HCT116 (cell line): ENCODE results near the gene B3GALT6. TPM values are rescaled to one million over a fixed set of nuclear protein-coding genes. Genes with fewer than 3 reads are reported as not detected.
A peak's percentile ranks its signal among the peaks of the same experiment; 100 is the strongest.

Experiments used
- ATAC-seq: fragments of 200-7000 bp; cut with Tn5 transposase; 2 replicates; pipeline ENCODE4 v1.9.1; 2020; ENCODE audit warnings: mild to moderate bottlenecking, moderate library complexity
- BruUV-seq: library from RNA; stranded (reverse); fragments of 400-500 nt; replicated peaks from 2 replicates; lab custom pipeline; 2021; lab: Mats Ljungman, UMichigan
- CTCF ChIA-PET: fragments of 300-600 bp; sonication (Branson Sonifier 250); formaldehyde crosslinking; loops from one replicate; lab custom pipeline; 2021; ENCODE audit warnings: antibody characterized with exemption; lab: Charles Lee
- POLR2A ChIA-PET: fragments of 300-600, 350-600 bp; sonication (Branson Sonifier 250); formaldehyde crosslinking; loops from one replicate; lab custom pipeline; 2021; ENCODE audit warnings: antibody characterized with exemption; lab: Charles Lee
- RAD21 ChIA-PET, 2 experiments: fragments of 300-600 bp; sonication (Branson Sonifier 250); formaldehyde crosslinking; loops; one replicate each; lab custom pipeline; 2023; ENCODE audit warnings: low total read pairs in 2 of 2; ENCODE audit not compliant: uncharacterized antibody in 2 of 2, unreplicated experiment in 2 of 2, low non-redundant PET in 1 of 2; lab: Charles Lee
- DNase-seq: peaks from one replicate; pipeline ENCODE4 v3.0.0-alpha.2; 2010; ENCODE audit warnings: low read depth, low spot score
- H2AFZ ChIP-seq: fragments of 200-600 bp; shearing (Covaris generic), sonication (generic); 2 replicates; pipeline ENCODE4 v1.6.1; 2017; ENCODE audit warnings: low read depth, mixed run types, mixed read lengths, antibody characterized with exemption, low read length; ENCODE audit not compliant: poor library complexity, severe bottlenecking
- H3K27ac ChIP-seq: 2 replicates; pipeline ENCODE4 v1.5.1; 2012; ENCODE audit warnings: low read depth, low read length
- H3K27me3 ChIP-seq: fragments of 200-600 bp; sonication (generic); 2 replicates; pipeline ENCODE4 v1.6.1; 2016; ENCODE audit warnings: mixed run types, low read length, mixed read lengths; ENCODE audit not compliant: insufficient read depth
- H3K36me3 ChIP-seq, 2 experiments: fragments of 200-500 bp in 1 of 2; fragments of 200-600 bp in 1 of 2; sonication (Bioruptor generic) in 1 of 2; sonication (generic) in 1 of 2; 2 replicates each; pipeline versions ENCODE4 v1.5.1 to v1.6.1; 2014 to 2016; ENCODE audit warnings: low read length in 2 of 2, inconsistent platforms in 1 of 2, mixed read lengths in 1 of 2, mixed run types in 1 of 2; ENCODE audit not compliant: insufficient read depth in 2 of 2, control insufficient read depth in 1 of 2
- H3K4me1 ChIP-seq, 2 experiments: fragments of 200-600 bp in 1 of 2; sonication (generic) in 1 of 2; 2 replicates each; pipeline versions ENCODE4 v1.5.1 to v1.6.1; 2012 to 2017; ENCODE audit warnings: low read length in 2 of 2, inconsistent platforms in 1 of 2, mild to moderate bottlenecking in 1 of 2, mixed read lengths in 1 of 2, mixed run types in 1 of 2, moderate library complexity in 1 of 2; ENCODE audit not compliant: insufficient read depth in 2 of 2, control insufficient read depth in 1 of 2
- H3K4me2 ChIP-seq: fragments of 200-600 bp; sonication (generic); 2 replicates; pipeline ENCODE4 v1.6.1; 2017; ENCODE audit warnings: mixed run types, low read length, mixed read lengths
- H3K4me3 ChIP-seq, 2 experiments: fragments of 200-600 bp in 1 of 2; sonication (generic) in 1 of 2; replicated peaks in 1 of 2; 2 replicates each; pipeline ENCODE4 v1.5.1; 2011 to 2016; ENCODE audit warnings: low read length in 2 of 2, control low read depth in 1 of 2, low read depth in 1 of 2, mild to moderate bottlenecking in 1 of 2, mixed read lengths in 1 of 2, mixed run types in 1 of 2
- H3K79me2 ChIP-seq: fragments of 200-600 bp; sonication (generic); 2 replicates; pipeline ENCODE4 v1.6.1; 2017; ENCODE audit warnings: mild to moderate bottlenecking, mixed run types, low read length, moderate library complexity, mixed read lengths; ENCODE audit not compliant: insufficient read depth
- H3K9ac ChIP-seq: fragments of 200-600 bp; sonication (generic); 2 replicates; pipeline ENCODE4 v1.6.1; 2016; ENCODE audit warnings: low read length, mixed read lengths
- H3K9me2 ChIP-seq: fragments of 200-600 bp; sonication (generic), shearing (Covaris generic); 2 replicates; pipeline ENCODE4 v1.6.1; 2017; ENCODE audit warnings: mixed run types, mild to moderate bottlenecking, moderate library complexity; ENCODE audit not compliant: insufficient read depth
- H3K9me3 ChIP-seq, 2 experiments: fragments of 200-500 bp in 1 of 2; fragments of 200-600 bp in 1 of 2; sonication (Bioruptor generic) in 1 of 2; sonication (generic) in 1 of 2; 2 replicates each; pipeline ENCODE4 v1.6.1; 2014 to 2017; ENCODE audit warnings: low read length in 2 of 2, mixed read lengths in 2 of 2, inconsistent platforms in 1 of 2, low read depth in 1 of 2, mild to moderate bottlenecking in 1 of 2, mixed run types in 1 of 2, moderate library complexity in 1 of 2; ENCODE audit not compliant: control insufficient read depth in 1 of 2, insufficient read depth in 1 of 2
- H4K20me1 ChIP-seq: fragments of 200-600 bp; sonication (generic), shearing (Covaris generic); 2 replicates; pipeline ENCODE4 v1.6.1; 2017; ENCODE audit warnings: mixed run types, mild to moderate bottlenecking, moderate library complexity; ENCODE audit not compliant: insufficient read depth
- EGR1 ChIP-seq: IDR thresholded peaks from 2 replicates; pipeline ENCODE4 v1.6.1; 2012; ENCODE audit warnings: low read depth
- ELF1 ChIP-seq: IDR thresholded peaks from 2 replicates; pipeline ENCODE4 v1.6.1; 2012; ENCODE audit warnings: low read depth, borderline replicate concordance
- EZH2 ChIP-seq: fragments of 200-600 bp; sonication (generic); IDR thresholded peaks from 2 replicates; pipeline ENCODE4 v1.6.1; 2017; ENCODE audit warnings: antibody characterized with exemption, mixed run types
- EZH2phosphoT487 ChIP-seq: fragments of 200-600 bp; IDR thresholded peaks from 2 replicates; pipeline ENCODE4 v1.6.1; 2018; ENCODE audit warnings: antibody characterized with exemption, borderline replicate concordance
- FOSL1 ChIP-seq: IDR thresholded peaks from 2 replicates; pipeline ENCODE4 v1.6.1; 2012; ENCODE audit warnings: low read depth
- JUND ChIP-seq: IDR thresholded peaks from 2 replicates; pipeline ENCODE4 v1.6.1; 2012
- POLR2A ChIP-seq: IDR thresholded peaks from 2 replicates; pipeline ENCODE4 v1.7.0; 2011; ENCODE audit warnings: borderline replicate concordance; ENCODE audit not compliant: insufficient read depth, insufficient read length; ENCODE audit errors: extremely low read depth
- SP1 ChIP-seq: IDR thresholded peaks from 2 replicates; pipeline ENCODE4 v1.6.1; 2012; ENCODE audit warnings: low read depth
- YY1 ChIP-seq: IDR thresholded peaks from 2 replicates; pipeline ENCODE4 v1.6.1; 2011; ENCODE audit warnings: low read length, low read depth, moderate library complexity, mild to moderate bottlenecking; ENCODE audit not compliant: insufficient replicate concordance; ENCODE audit errors: extremely low read depth
- ZFX ChIP-seq: fragments of 450-650 bp; IDR thresholded peaks from 2 replicates; pipeline ENCODE4 v1.6.1; 2017
- intact Hi-C: fragments of 100-400 bp; cut with micrococcal nuclease; formaldehyde crosslinking; loops from 2 replicates; pipeline ENCODE4 v1.10.0; 2022
- total RNA-seq: library from RNA; stranded (reverse); gene quantifications from one replicate; pipeline ENCODE4 v1.2.1, GENCODE V29; 2021; ENCODE audit not compliant: unreplicated experiment
- TF ChIP-seq, protein P1 (sequence below): IDR thresholded peaks from 2 replicates; pipeline ENCODE4 v1.6.1; 2012; ENCODE audit warnings: low read depth
- TF ChIP-seq, protein P2 (sequence below), 3 experiments: fragments of 200-600 bp in 1 of 3; sonication (generic) in 1 of 3; IDR thresholded peaks in 2 of 3; conservative IDR thresholded peaks in 1 of 3; 2 replicates each; pipeline ENCODE4 v1.5.1; 2012 to 2017; ENCODE audit warnings: low read depth in 2 of 3, low read length in 2 of 3, antibody characterized with exemption in 1 of 3, borderline replicate concordance in 1 of 3, control low read depth in 1 of 3, mild to moderate bottlenecking in 1 of 3, mixed read lengths in 1 of 3, mixed run types in 1 of 3, moderate library complexity in 1 of 3; ENCODE audit not compliant: insufficient read depth in 1 of 3
- TF ChIP-seq, protein P3 (sequence below): IDR thresholded peaks from 2 replicates; pipeline ENCODE4 v1.6.1; 2012

The B3GALT6 gene
- total RNA-seq, 1 experiment from 2014 or later: 16.3 TPM

DNA sequence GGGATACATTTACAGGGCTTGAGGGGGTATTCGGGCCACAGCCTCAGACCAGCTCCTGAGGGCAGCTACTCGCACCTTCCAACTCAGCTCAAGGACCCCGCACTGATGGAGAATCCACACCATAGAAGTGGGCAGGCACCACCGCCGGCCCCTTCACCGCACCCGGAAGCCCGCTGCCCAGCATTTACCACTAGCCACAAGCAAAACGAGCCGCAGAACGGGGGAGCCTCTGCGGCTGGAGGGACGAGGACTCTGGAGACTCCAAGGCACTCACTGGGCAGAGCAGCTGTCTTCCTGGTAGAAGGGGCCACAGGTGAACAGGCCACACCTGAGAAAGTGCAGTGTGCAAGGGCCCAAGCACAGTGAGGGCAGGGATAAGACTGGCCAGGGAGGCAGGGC lies 36.2 kb downstream of the B3GALT6 start:
- Histone ChIP-seq H3K27ac (no peak overlapping the region), H3K9me2 (no peaks in the 10 kb centered on the region), H2AFZ (no peak overlapping the region), H3K9me3 (no peaks in the 10 kb centered on the region), H3K79me2 (peaks cover 76% of the 10 kb centered on the region), H3K27me3 (no peaks in the 10 kb centered on the region), H3K4me2 (no peak overlapping the region), H3K36me3 (peaks cover 5 to 18% of the 10 kb centered on the region in 2 experiments; a peak in 3 of 4 replicates)
- intact Hi-C loops: no loop called here
- POLR2A ChIA-PET: no interaction called here
- no peak for DNase-seq
- TF ChIP-seq, protein P1, sequence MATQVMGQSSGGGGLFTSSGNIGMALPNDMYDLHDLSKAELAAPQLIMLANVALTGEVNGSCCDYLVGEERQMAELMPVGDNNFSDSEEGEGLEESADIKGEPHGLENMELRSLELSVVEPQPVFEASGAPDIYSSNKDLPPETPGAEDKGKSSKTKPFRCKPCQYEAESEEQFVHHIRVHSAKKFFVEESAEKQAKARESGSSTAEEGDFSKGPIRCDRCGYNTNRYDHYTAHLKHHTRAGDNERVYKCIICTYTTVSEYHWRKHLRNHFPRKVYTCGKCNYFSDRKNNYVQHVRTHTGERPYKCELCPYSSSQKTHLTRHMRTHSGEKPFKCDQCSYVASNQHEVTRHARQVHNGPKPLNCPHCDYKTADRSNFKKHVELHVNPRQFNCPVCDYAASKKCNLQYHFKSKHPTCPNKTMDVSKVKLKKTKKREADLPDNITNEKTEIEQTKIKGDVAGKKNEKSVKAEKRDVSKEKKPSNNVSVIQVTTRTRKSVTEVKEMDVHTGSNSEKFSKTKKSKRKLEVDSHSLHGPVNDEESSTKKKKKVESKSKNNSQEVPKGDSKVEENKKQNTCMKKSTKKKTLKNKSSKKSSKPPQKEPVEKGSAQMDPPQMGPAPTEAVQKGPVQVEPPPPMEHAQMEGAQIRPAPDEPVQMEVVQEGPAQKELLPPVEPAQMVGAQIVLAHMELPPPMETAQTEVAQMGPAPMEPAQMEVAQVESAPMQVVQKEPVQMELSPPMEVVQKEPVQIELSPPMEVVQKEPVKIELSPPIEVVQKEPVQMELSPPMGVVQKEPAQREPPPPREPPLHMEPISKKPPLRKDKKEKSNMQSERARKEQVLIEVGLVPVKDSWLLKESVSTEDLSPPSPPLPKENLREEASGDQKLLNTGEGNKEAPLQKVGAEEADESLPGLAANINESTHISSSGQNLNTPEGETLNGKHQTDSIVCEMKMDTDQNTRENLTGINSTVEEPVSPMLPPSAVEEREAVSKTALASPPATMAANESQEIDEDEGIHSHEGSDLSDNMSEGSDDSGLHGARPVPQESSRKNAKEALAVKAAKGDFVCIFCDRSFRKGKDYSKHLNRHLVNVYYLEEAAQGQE: no peak
- no peak for TF ChIP-seq JUND
- TF ChIP-seq, all 23 proteins: peak for 0
- ATAC-seq: no peak
- BruUV-seq: no TSS peak
- H4K20me1 ChIP-seq: no peaks in the 10 kb centered on the region
- no peak overlapping the region for H3K4me3 ChIP-seq
- peaks cover 10 to 27% of the 10 kb centered on the region in 2 experiments; a peak in 3 of 4 replicates for H3K4me1 ChIP-seq
- RAD21 ChIA-PET: no interaction called here
- CTCF ChIA-PET: no interaction called here
- H3K9ac ChIP-seq: no peak overlapping the region

DNA sequence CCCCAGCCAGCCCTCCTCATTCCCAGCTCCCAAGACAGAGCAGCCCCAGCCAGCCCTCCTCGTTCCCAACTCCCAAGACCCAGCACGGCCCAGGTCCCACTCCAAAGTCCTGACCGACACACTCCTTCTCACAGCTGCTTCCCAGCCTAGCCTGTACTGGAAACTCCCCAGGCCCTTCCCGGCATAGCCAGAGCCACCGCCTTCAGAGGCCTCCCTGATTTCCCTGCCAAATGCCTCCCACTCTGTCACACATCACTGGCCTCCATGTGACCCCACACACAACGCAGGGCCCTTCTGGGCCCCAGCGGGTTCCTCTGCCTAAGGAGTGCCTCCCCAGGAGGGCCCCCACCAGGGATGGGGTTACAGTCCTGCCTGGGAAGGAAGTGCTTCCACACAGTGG lies 38.8 kb downstream of the B3GALT6 start:
- Histone ChIP-seq H3K79me2 (peaks cover 65% of the 10 kb centered on the region), H2AFZ (no peak overlapping the region), H3K4me2 (peak overlapping the region; percentile 93), H3K36me3 (peaks cover 0 to 7% of the 10 kb centered on the region in 2 experiments; a peak in 2 of 4 replicates), H3K27me3 (no peaks in the 10 kb centered on the region), H4K20me1 (no peaks in the 10 kb centered on the region), H3K27ac (no peak overlapping the region; the same call in 1 of the 2 replicates), H3K9ac (no peak overlapping the region), H3K9me2 (no peaks in the 10 kb centered on the region), H3K4me1 (peaks cover 15 to 34% of the 10 kb centered on the region in 2 experiments; a peak in 3 of 4 replicates), H3K4me3 (no peak overlapping the region), H3K9me3 (no peaks in the 10 kb centered on the region)
- CTCF ChIA-PET: no interaction called here
- TF ChIP-seq ELF1: no peak
- TF ChIP-seq EZH2: no peak
- no peak for TF ChIP-seq SP1
- TF ChIP-seq, protein P2, sequence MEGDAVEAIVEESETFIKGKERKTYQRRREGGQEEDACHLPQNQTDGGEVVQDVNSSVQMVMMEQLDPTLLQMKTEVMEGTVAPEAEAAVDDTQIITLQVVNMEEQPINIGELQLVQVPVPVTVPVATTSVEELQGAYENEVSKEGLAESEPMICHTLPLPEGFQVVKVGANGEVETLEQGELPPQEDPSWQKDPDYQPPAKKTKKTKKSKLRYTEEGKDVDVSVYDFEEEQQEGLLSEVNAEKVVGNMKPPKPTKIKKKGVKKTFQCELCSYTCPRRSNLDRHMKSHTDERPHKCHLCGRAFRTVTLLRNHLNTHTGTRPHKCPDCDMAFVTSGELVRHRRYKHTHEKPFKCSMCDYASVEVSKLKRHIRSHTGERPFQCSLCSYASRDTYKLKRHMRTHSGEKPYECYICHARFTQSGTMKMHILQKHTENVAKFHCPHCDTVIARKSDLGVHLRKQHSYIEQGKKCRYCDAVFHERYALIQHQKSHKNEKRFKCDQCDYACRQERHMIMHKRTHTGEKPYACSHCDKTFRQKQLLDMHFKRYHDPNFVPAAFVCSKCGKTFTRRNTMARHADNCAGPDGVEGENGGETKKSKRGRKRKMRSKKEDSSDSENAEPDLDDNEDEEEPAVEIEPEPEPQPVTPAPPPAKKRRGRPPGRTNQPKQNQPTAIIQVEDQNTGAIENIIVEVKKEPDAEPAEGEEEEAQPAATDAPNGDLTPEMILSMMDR (IDR thresholded peaks at IDR 0.05 in 2 of 3, conservative IDR thresholded peaks at IDR 0.05 in 1 of 3; ENCODE audit: borderline replicate concordance in 1 of 3, insufficient read depth in 1 of 3, low read depth in 2 of 3, low read length in 2 of 3): no peak
- TF ChIP-seq EGR1: no peak
- TF ChIP-seq ZFX: no peak
- TF ChIP-seq EZH2phosphoT487: no peak
- TF ChIP-seq, protein P3, sequence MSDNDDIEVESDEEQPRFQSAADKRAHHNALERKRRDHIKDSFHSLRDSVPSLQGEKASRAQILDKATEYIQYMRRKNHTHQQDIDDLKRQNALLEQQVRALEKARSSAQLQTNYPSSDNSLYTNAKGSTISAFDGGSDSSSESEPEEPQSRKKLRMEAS: no peak
- no peak for TF ChIP-seq FOSL1
- TF ChIP-seq POLR2A: no peak
- no peak for TF ChIP-seq YY1
- TF ChIP-seq JUND: no peak
- RAD21 ChIA-PET: no interaction called here
- intact Hi-C loops: no loop called here
- DNase-seq (no peak), ATAC-seq (no peak)
- POLR2A ChIA-PET: no interaction called here
- no TSS peak for BruUV-seq
